Muscle of leg (tissue), 11 donors: ENCODE results near the gene ACADS. TPM values are rescaled to one million over a fixed set of nuclear protein-coding genes. Genes with fewer than 3 reads are reported as not detected.

Experiments
- DNase-seq: peaks from one replicate; pipeline ENCODE4 v3.0.0; 2013
- H3K27ac ChIP-seq: one replicate; pipeline ENCODE4 v1.5.1; 2013; ENCODE audit warnings: mild to moderate bottlenecking, low read length, control low read depth
- H3K27me3 ChIP-seq: one replicate; pipeline ENCODE4 v1.6.1; 2013; ENCODE audit warnings: low read length; ENCODE audit not compliant: control insufficient read depth, insufficient read depth
- H3K36me3 ChIP-seq: one replicate; pipeline ENCODE4 v1.6.1; 2013; ENCODE audit warnings: low read length; ENCODE audit not compliant: control insufficient read depth, insufficient read depth
- H3K4me1 ChIP-seq: one replicate; pipeline ENCODE4 v1.6.1; 2013; ENCODE audit warnings: low read length; ENCODE audit not compliant: control insufficient read depth, insufficient read depth
- H3K4me3 ChIP-seq: one replicate; pipeline ENCODE4 v1.5.1; 2013; ENCODE audit warnings: low read length, control low read depth
- H3K9me3 ChIP-seq: replicated peaks from 2 replicates; pipeline ENCODE4 v1.6.1; 2013; ENCODE audit warnings: low read depth, low read length; ENCODE audit not compliant: control insufficient read depth
- WGBS: methylation state at CpG from one replicate; pipeline ENCODE4 v1.1.5; 2013; ENCODE audit warnings: missing lambda C conversion rate; ENCODE audit not compliant: insufficient coverage; 5-methylcytosine and 5-hydroxymethylcytosine counted together
- polyA plus RNA-seq, 8 donors: library from polyadenylated mRNA; unstranded; fragments of 120-200 nt; gene quantifications; one replicate each; pipeline versions ENCODE4 v1.2.1 to v1.2.3, GENCODE V29; 2013; ENCODE audit warnings: inconsistent platforms in 1 of 8, low replicate concordance in 1 of 8; ENCODE audit not compliant: insufficient read length in 8 of 8, insufficient read depth in 1 of 8
- total RNA-seq: library from RNA; stranded (reverse); fragments of 120-200 nt; gene quantifications from one replicate; pipeline ENCODE4 v1.2.4, GENCODE V29; 2013

ACADS gene
- total and polyA plus RNA-seq, 9 donors, result 13.1 to 22.7 (median 20.3) TPM

DNA sequence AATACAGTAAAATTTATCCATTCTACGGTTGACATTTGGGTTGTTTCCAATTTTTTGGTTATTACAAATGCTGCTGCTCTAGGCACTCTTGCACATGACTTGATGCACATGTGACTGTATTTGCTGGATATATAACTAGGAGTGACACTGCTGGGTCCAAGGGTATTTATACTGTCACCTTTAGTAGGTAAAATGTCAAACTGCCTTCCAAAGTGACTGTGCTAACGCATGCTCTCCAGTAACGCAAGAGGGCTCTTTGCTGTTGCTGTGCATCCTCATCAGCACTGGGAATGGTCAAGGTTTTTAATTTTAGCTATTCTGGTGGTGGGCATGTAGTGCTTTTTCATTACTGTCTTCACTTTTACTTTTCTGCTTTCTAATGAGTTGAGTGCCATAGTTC lies 62.3 kb downstream of the ACADS start:
- no peaks in the 10 kb centered on the region for H3K9me3 ChIP-seq
- no peak overlapping the region for H3K27ac ChIP-seq
- no peaks in the 10 kb centered on the region for H3K4me1 ChIP-seq
- no peaks in the 10 kb centered on the region for H3K27me3 ChIP-seq
- H3K4me3 ChIP-seq, result no peak overlapping the region
- no CpG with 5 or more reads among the region's 3 CpGs for WGBS
- H3K36me3 ChIP-seq, result peaks cover 13% of the 10 kb centered on the region
- DNase-seq, result no peak

Other genes with a start within 250 kb of the ACADS start
- 228 TPM for gene DYNLL1, start 229.7 kb upstream of the ACADS start, total RNA-seq
- 100 to 1,000 TPM; 298 to 403 (median 359) TPM for gene DYNLL1, start 229.7 kb upstream of the ACADS start, polyA plus RNA-seq
- gene COQ5, start 196.7 kb upstream of the ACADS start, total RNA-seq, result 34.5 TPM
- gene COQ5, start 196.7 kb upstream of the ACADS start, polyA plus RNA-seq, result 10 to 100 TPM; 32.7 to 42.3 (median 36.9) TPM
- gene RNF10, start 191.5 kb upstream of the ACADS start, total RNA-seq, result 80.8 TPM
- gene RNF10, start 191.5 kb upstream of the ACADS start, polyA plus RNA-seq, result 100 to 1,000 TPM; 151 to 203 (median 171) TPM
- 30.3 TPM for gene POP5, start 144.4 kb upstream of the ACADS start, total RNA-seq
- gene POP5, start 144.4 kb upstream of the ACADS start, polyA plus RNA-seq, result 10 to 100 TPM; 22.2 to 31.4 (median 24.8) TPM
- 2.3 TPM for gene CABP1, start 85.2 kb upstream of the ACADS start, total RNA-seq
- gene CABP1, start 85.2 kb upstream of the ACADS start, polyA plus RNA-seq, result 1 to 10 TPM; 1.2 to 2.7 (median 2.4) TPM
- 70.2 TPM for gene MLEC, start 38.7 kb upstream of the ACADS start, total RNA-seq
- gene MLEC, start 38.7 kb upstream of the ACADS start, polyA plus RNA-seq, result 10 to 100 TPM; 60.5 to 98.4 (median 81.7) TPM
- gene UNC119B, start 15.4 kb upstream of the ACADS start, total RNA-seq, result 6.0 TPM
- gene UNC119B, start 15.4 kb upstream of the ACADS start, polyA plus RNA-seq, result 10 to 100 TPM; 12.6 to 21.6 (median 15.6) TPM
- 10.2 TPM for gene SPPL3, start 178.5 kb downstream of the ACADS start, total RNA-seq
- gene SPPL3, start 178.5 kb downstream of the ACADS start, polyA plus RNA-seq, result 10 to 100 TPM; 39.6 to 68.2 (median 54.6) TPM